Loucy (cell line): Measurements from ENCODE around the gene ARRDC2.

ENCODE experiments used
- H2AFZ ChIP-seq: fragments of 200-600 bp; sonication (generic); 2 replicates; pipeline ENCODE4 v1.6.0; 2016; ENCODE audit warnings: antibody characterized with exemption, mild to moderate bottlenecking, low read length, moderate library complexity
- H3F3A ChIP-seq: fragments of 200-600 bp; 2 replicates; pipeline ENCODE4 v1.6.0; 2016; ENCODE audit warnings: antibody characterized with exemption, low read depth, mild to moderate bottlenecking
- H3K27me3 ChIP-seq: fragments of 200-600 bp; sonication (generic); 2 replicates; pipeline ENCODE4 v1.6.1; 2014; ENCODE audit warnings: low read length, mild to moderate bottlenecking; ENCODE audit not compliant: insufficient read depth, poor library complexity, severe bottlenecking
- H3K36me3 ChIP-seq: fragments of 200-600 bp; sonication (generic); 2 replicates; pipeline ENCODE4 v1.6.1; 2016; ENCODE audit warnings: low read length; ENCODE audit not compliant: insufficient read depth
- H3K4me1 ChIP-seq: fragments of 200-600 bp; sonication (generic); 2 replicates; pipeline ENCODE4 v1.5.1; 2014; ENCODE audit warnings: low read length, mild to moderate bottlenecking; ENCODE audit not compliant: insufficient read depth, poor library complexity, severe bottlenecking
- H3K4me2 ChIP-seq: fragments of 200-600 bp; sonication (generic); 2 replicates; pipeline ENCODE4 v1.6.0; 2014; ENCODE audit warnings: antibody characterized with exemption, low read length, low read depth, mild to moderate bottlenecking; ENCODE audit not compliant: poor library complexity, severe bottlenecking
- H3K4me3 ChIP-seq: fragments of 200-600 bp; sonication (generic); 2 replicates; pipeline ENCODE4 v1.5.1; 2014; ENCODE audit warnings: low read length, mild to moderate bottlenecking, mixed read lengths; ENCODE audit not compliant: poor library complexity, severe bottlenecking
- H3K79me2 ChIP-seq: fragments of 200-600 bp; sonication (generic); 2 replicates; pipeline ENCODE4 v1.6.1; 2014; ENCODE audit warnings: low read length; ENCODE audit not compliant: insufficient read depth
- H3K9ac ChIP-seq: fragments of 200-600 bp; sonication (generic); 2 replicates; pipeline ENCODE4 v1.6.0; 2014; ENCODE audit warnings: mild to moderate bottlenecking, low read depth, low read length, moderate library complexity; ENCODE audit not compliant: poor library complexity, severe bottlenecking
- H3K9me2 ChIP-seq: fragments of 200-600 bp; sonication (generic); replicated peaks from 2 replicates; pipeline ENCODE4 v1.6.1; 2016; ENCODE audit warnings: low read depth, low read length, mixed read lengths
- H3K9me3 ChIP-seq: fragments of 200-600 bp; sonication (generic); 2 replicates; pipeline ENCODE4 v1.6.1; 2014; ENCODE audit warnings: mild to moderate bottlenecking, antibody characterized with exemption, low read length, low read depth; ENCODE audit not compliant: insufficient read depth
- H4K20me1 ChIP-seq: fragments of 200-600 bp; sonication (generic); 2 replicates; pipeline ENCODE4 v1.6.0; 2014; ENCODE audit warnings: antibody characterized with exemption, low read length, mild to moderate bottlenecking; ENCODE audit not compliant: insufficient read depth, poor library complexity, severe bottlenecking
- CTCF ChIP-seq: fragments of 200-600 bp; sonication (generic); conservative IDR thresholded peaks from 2 replicates; pipeline ENCODE4 v1.5.1; 2014; ENCODE audit warnings: mild to moderate bottlenecking, antibody characterized with exemption, low read length
- EZH2phosphoT487 ChIP-seq: fragments of 200-600 bp; IDR thresholded peaks from 2 replicates; pipeline ENCODE4 v1.6.1; 2018; ENCODE audit warnings: antibody characterized with exemption, mild to moderate bottlenecking, moderate library complexity, borderline replicate concordance

ARRDC2 gene

DNA sequence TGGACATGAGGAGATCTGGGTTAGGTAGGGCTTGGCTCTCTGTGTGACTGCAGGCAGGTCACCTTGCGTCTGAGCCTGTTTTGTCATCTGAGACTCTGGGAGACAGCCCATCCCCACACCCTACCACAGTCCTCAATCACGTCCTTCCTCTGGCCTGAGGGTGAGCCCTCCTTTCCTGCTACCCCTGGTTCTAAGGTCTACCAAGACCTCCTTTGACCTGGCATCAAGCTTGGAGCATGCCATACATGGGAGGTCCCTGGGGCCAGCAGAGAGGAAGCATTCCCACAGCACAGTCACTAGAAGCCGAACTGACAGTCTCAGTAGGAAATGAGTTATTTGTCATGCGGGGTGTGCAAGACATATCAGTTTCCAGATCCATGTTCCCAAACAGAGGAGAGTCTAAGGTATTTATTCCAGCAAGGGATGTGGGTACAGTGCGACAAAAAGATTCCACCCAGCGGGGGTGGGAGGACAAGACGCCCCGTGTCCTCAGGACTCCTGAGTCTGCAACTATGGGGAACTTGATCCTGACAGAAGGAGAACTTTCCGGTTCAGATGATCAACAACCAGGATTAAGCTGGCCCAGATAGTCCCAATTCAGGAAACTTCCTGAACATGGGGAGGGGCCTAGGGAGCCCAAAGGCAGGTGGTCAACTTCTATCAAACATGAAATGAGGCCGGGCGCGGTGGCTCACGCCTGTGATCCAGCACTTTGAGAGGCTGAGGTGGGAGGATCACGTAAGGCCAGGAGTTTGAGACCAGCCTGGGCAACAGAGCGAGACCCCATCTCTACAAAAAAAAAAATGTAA is 9.5 kb downstream of the ARRDC2 start:
- Histone ChIP-seq H3F3A (no peaks in the 10 kb centered on the region), H3K36me3 (peaks cover 15% of the 10 kb centered on the region; the same call in 1 of the 2 replicates), H3K9me2 (no peaks in the 10 kb centered on the region), H3K9ac (no peak overlapping the region), H3K4me2 (no peak overlapping the region), H3K9me3 (no peaks in the 10 kb centered on the region), H3K79me2 (peaks cover 2% of the 10 kb centered on the region; the same call in 1 of the 2 replicates), H4K20me1 (no peaks in the 10 kb centered on the region), H3K4me1 (peaks cover 4% of the 10 kb centered on the region), H2AFZ (no peak overlapping the region), H3K4me3 (no peak overlapping the region), H3K27me3 (no peaks in the 10 kb centered on the region)
- TF ChIP-seq EZH2phosphoT487 (no peak), CTCF (no peak)

DNA sequence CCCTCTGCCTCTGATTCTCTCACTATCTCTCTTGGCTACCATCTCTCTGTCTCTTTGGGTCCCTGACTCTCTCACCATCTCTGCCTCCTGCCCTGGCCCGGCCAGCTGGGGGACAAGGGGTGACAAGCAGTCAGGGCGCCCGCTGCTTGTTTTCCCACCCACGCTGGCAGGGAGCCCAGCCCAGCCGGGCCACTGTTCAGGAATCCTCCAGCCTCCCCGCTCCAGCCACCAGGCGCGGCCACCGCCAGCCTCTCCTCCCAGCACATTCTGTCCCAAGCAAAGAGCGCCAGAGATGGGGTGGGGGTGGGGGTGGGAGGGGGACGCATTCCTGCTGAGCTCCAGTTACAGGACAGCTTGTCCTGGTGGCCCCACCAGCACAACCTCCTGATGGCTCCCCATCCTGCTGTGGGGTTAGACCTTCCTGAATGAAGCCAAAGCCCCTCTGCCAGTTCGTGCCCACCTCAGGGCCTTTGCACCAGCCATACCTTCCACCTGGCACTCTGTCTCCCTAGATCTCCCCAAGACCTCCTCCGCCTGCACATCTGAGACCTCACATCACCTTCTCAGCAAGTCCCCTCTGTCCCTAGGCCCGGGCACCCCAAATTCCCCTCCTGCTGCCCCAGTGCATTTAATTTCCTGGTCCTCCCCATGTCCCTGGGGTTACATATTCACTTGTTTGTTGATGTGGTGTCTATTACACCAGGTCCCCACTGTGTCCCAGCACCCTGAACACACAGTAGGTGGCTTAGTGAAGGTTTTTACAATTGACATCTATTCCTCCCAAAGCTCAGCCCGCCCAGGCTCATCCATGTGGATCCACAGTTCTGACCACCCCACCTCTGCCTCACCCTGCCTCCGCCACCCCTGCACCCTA is 12.5 kb downstream of the ARRDC2 start:
- H3K9me3 ChIP-seq: no peaks in the 10 kb centered on the region
- H3K9me2 ChIP-seq: no peaks in the 10 kb centered on the region
- no peak overlapping the region for H2AFZ ChIP-seq
- H3K4me3 ChIP-seq: no peak overlapping the region
- no peaks in the 10 kb centered on the region for H4K20me1 ChIP-seq
- no peaks in the 10 kb centered on the region for H3K27me3 ChIP-seq
- H3K4me2 ChIP-seq: no peak overlapping the region
- H3K4me1 ChIP-seq: peaks cover 23% of the 10 kb centered on the region
- H3K36me3 ChIP-seq: peaks cover 1% of the 10 kb centered on the region; the same call in 1 of the 2 replicates
- no peak for TF ChIP-seq EZH2phosphoT487
- TF ChIP-seq CTCF: no peak
- H3K79me2 ChIP-seq: peaks cover 16% of the 10 kb centered on the region
- no peak overlapping the region for H3K9ac ChIP-seq
- no peaks in the 10 kb centered on the region for H3F3A ChIP-seq

DNA sequence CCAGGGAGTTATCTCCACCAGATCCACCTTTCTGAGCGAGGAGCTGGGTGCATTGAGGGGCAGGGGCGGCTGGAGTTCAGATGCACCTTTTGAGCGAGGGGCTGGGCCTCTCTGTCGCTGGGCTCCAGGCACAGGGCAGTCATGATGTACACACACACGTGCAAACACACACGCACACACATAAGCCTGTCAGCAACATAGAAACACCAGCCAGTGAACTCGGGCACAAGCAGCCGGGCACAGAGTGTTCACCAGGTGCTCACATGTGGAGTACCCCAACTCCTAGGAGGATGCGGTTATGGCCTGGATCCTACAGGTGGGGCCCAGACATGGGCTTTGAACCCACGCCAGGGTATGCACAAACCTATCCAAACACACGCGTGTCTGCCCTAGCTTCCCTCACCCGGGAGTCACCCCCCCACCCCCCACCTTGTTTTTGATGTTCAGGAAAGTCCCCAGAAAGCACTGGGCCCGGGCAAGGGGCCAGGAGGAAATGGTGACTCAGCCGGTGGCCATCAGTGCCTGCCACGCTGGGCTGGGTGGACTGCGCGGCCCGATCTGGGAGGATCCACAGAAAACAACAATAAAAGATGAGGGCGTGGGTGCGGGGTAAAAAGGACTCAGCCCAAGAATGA is 13.3 kb downstream of the ARRDC2 start:
- Histone ChIP-seq H3K36me3 (no peaks in the 10 kb centered on the region), H2AFZ (no peak overlapping the region), H4K20me1 (no peaks in the 10 kb centered on the region), H3F3A (no peaks in the 10 kb centered on the region), H3K9me3 (no peaks in the 10 kb centered on the region), H3K9me2 (no peaks in the 10 kb centered on the region), H3K4me1 (peaks cover 23% of the 10 kb centered on the region), H3K4me2 (peak overlapping the region; percentile 81), H3K79me2 (peaks cover 16% of the 10 kb centered on the region), H3K9ac (peak overlapping the region; percentile 97), H3K4me3 (peak overlapping the region; percentile 86), H3K27me3 (no peaks in the 10 kb centered on the region)
- TF ChIP-seq CTCF (no peak), EZH2phosphoT487 (no peak)
